Sigmoid colon (tissue), 4 donors: ENCODE results near the gene BIRC7.

Source experiments
- CTCF ChIP-seq, 4 experiments: fragments of 450-650 bp in 3 of 4; fragments of 200-600 bp in 1 of 4; IDR thresholded peaks; one replicate each; pipeline ENCODE4 v1.5.1; 2016 to 2019; ENCODE audit warnings: antibody characterized with exemption in 4 of 4, mild to moderate bottlenecking in 3 of 4, moderate library complexity in 2 of 4
- EP300 ChIP-seq, 4 donors: sonication (generic); formaldehyde crosslinking; IDR thresholded peaks; one replicate each; pipeline ENCODE4 v1.6.1; 2017; ENCODE audit warnings: antibody characterized with exemption in 4 of 4
- POLR2A ChIP-seq, 2 donors: fragments of 450-650 bp; IDR thresholded peaks; one replicate each; pipeline ENCODE4 v1.6.1; 2016; ENCODE audit warnings: antibody characterized with exemption in 2 of 2, mild to moderate bottlenecking in 2 of 2, moderate library complexity in 2 of 2
- POLR2AphosphoS5 ChIP-seq, 4 donors: sonication (generic); formaldehyde crosslinking; IDR thresholded peaks; one replicate each; pipeline ENCODE4 v1.6.1; 2017; ENCODE audit warnings: antibody characterized with exemption in 4 of 4

DNA sequence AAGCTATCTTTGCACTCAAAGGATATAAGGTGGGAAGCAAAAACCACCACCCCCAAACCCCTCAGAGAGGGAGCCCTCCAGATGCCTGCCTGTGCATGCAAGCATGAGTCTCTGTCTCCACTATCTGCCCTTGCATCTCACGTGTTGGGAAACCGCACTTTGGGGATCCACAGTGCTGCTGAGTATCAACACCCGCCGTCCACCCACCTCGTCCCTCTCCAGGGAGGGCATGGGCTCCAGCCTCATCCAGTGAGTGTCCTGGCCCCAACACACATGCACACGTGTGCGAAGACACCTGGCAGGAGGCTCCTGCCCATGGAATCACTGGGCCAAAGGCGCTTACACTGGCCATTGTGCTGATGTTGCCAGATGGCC is 16.3 kb upstream of the BIRC7 start:
- no peak for TF ChIP-seq CTCF (IDR thresholded peaks at IDR 0.05)
- no peak for TF ChIP-seq POLR2A (IDR thresholded peaks at IDR 0.05)
- TF ChIP-seq EP300 (IDR thresholded peaks at IDR 0.05): no peak
- no peak for TF ChIP-seq POLR2AphosphoS5 (IDR thresholded peaks at IDR 0.05)
